HT1080 (cell line): Measurements from ENCODE around the gene RABGAP1L. TPM values are rescaled to one million over a fixed set of nuclear protein-coding genes. Genes with fewer than 3 reads are reported as not detected.
"Not testable (repeated sequence)": the region's sequence is repeated elsewhere in the genome, so short reads cannot be mapped to it uniquely, and the experiment has no call there.

Experiments
- DNase-seq: peaks from one replicate; pipeline ENCODE4 v3.0.0-alpha.2; 2015; ENCODE audit warnings: low read depth
- total RNA-seq: library from RNA; depleted of rRNA; stranded (reverse); fragments of >200 nt; shearing (Covaris generic); gene quantifications from 2 replicates; pipeline ENCODE4 v1.2.3, GENCODE V29; 2014

The RABGAP1L gene
- total RNA-seq, 1 experiment from 2014 or later: 9.1 TPM

- DNase-seq: peak; percentile 5
Observed at GRCh38 chr1:174556392-174556791, 397.1 kb downstream of the RABGAP1L start.

DNA sequence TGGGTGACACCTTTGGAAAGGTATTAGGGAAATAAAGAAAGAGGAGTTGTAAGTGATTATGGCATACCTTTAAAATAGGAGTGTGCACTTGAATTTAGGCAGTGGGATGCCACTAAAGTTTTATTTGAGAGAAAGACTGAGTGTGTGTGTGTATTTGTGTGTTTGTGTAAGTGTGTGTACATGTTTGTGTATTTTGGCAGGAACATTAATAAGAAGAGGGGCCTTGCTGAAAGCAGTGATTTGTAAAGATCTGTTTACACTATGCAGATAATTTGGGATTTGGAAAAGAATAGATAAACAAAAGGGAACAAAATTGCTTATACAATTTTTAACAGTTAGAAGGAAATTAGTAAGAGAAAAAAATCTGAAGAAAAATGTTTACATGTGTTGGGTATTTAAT, 409.2 kb downstream of the RABGAP1L start:
- DNase-seq: no peak

- DNase-seq: no peak
Observed at GRCh38 chr1:174569240-174569639, 409.9 kb downstream of the RABGAP1L start.

DNA sequence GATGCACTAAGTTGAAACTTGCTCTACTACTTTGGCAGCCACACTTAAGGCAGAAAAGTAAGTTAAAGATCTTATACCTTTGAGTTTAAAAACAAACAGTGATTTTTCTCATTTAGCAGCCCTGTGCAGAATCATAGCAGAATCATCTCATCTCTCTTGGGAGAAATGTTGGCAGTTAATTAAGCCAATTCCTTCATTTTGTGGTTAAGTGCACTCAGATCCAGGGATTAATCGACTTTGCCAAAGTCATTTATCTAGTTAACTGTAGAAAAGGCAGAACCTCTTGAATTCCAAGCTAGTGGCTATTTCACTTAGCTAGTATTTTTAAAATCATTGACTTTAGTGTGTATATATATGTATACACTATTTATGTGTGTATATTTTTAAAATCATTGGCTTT, 413.5 kb downstream of the RABGAP1L start:
- no peak for DNase-seq

GRCh38 chr1:174576120-174576519, 416.8 kb downstream of the RABGAP1L start:
- DNase-seq: not testable (repeated sequence)

GRCh38 chr1:174577681-174578080, 418.4 kb downstream of the RABGAP1L start:
- DNase-seq: no peak

DNA sequence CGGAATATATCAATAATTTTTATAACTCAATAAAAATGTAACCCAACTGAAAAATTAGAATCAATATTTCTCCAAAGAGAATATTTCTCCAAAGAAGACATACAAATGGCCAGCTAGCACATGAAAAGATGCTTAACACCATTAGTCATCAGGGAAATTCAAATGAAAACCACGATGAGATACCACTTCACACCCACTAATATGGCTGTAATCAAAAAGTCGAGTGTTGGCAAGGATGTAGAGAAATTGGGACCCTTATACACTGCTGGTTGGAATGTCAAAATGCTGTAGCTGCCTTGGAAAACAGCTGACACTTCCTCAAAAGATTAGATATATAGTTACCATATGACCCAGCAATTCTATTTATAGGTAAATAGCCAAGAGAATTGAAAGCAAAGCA, 421.5 kb downstream of the RABGAP1L start:
- no peak for DNase-seq

DNA sequence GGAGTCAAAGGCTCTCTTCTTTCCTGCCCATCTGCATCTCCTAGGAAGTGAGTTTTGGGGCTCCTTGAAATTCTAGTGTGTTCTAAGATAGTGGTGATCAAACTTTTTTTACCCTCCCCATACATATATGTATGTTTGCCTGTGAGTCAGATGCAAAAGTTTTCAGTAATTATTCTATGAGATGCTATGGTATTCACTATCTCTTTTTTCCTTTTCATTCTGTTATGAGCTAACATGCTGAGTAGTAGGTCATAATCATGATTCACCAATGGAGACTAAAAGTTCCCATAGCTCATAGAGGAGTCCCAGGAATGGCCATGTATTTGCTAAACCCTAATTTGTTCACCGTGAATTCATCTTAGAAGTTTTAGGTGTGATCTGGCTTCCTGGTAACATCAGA, 424.0 kb downstream of the RABGAP1L start:
- DNase-seq: no peak

- no peak for DNase-seq
Observed at GRCh38 chr1:174584071-174584470, 424.8 kb downstream of the RABGAP1L start.

DNA sequence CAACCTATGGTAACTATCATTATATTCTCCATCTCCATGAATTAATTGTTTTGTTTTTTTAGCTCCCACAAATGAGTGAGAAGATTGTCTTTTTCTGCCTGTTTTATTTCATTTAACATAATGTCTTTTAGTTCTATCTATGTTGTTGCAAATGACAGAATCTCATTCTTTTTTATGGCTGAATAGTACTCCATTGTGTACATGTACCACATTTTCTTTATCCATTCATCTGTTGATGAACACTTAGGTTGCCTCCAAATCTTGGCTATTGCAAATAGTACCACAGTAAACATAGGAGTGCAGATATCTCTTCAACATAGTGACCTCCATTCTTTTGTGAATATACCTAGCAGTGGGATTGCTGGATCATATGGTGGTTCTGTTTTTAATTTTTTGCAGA, 429.3 kb downstream of the RABGAP1L start:
- DNase-seq: not testable (repeated sequence)

GRCh38 chr1:174605198-174605597, 445.9 kb downstream of the RABGAP1L start:
- DNase-seq: no peak

DNA sequence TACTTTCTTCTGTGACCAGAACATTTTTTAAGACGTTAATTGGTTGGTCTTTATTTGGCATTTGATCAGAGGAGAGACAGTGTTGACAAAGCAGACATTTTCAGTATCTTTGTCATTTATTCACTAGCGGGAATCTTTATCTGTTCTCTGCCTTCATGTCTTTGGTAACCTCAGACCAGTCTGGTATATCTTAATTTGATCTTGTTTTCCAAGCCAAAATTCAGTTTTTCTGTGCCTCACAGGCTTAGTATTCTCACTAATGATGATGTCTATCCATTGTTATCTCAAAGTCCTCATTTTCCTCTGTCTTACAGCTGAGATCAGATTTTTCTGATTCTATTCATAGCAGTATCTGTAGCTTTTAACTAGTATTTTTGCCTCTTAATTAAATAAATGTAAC, 447.2 kb downstream of the RABGAP1L start:
- no peak for DNase-seq

GRCh38 chr1:174617905-174618304, 458.6 kb downstream of the RABGAP1L start:
- not testable (repeated sequence) for DNase-seq

DNA sequence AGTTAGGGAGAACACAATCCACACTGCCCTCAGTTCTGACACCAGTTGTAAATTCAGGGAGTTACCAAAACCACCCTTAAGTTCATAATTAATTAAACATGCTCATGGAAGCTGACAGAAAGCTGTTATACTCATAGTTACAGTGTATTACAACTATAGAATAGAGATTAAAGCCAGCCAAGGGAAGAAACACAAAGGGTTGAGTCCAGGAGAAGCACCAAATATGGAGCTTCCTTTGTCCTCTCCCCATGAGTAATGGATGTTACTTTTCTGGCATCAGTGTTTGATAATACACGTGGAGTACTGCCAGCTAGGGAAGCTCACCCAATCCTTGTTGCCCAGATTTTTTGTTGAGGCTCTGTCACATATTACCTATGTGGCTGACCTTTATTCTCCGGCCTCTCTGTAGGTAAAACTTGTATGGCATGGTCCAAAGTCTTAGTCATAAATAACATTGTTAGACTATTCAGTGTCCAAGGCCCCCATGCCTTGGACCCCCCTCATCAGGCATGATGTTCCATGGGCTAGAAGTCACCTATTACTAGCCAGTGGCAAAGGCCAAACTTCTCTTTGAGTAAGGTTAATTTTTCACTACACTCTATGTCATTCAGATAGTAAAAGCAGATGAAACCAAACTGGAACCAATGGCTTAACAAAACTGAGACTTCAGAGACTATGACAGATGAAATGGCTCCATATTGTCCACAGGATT, 464.2 kb downstream of the RABGAP1L start:
- no peak for DNase-seq

- peak; percentile 74 for DNase-seq
Observed at GRCh38 chr1:174626031-174627025, 467.0 kb downstream of the RABGAP1L start.

DNA sequence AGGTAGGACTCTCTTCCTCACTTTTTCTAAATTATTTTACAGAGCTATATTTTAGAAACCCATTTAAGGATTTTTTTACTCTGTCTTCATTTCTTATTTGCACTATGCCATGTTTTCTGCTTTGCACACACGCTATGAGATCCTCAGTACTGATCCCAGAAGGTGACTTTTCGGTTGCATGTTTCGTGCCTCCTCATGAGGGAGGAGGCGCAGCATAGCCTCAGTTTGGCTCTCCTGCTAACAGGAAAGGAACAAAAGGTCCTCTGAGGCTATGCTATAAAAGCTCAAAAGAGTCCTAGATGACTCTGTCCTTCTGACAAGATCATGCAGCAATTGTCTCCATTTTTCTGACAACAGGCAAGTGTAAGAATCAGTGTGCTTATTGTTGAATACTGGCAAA, 478.2 kb downstream of the RABGAP1L start:
- no peak for DNase-seq

- DNase-seq: no peak
Observed at GRCh38 chr1:174639461-174639860, 480.1 kb downstream of the RABGAP1L start.

DNA sequence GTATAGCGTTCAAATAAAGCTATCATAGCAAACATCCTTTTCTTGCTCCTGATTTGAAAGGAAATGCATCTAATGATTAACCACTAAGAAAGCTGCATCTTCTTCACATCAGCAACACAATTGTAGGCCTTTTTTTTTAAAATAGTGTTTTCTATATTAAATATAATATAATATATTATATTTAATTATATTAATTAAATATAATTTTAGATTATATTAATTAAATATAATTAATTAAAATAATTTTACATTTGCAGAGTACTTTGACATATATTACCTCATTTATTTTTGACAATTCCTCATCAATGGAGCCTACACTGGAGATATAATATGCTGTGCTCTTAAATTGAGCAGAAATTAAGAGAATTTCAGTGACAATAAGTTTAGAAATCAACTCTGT, 481.5 kb downstream of the RABGAP1L start:
- DNase-seq: no peak

DNA sequence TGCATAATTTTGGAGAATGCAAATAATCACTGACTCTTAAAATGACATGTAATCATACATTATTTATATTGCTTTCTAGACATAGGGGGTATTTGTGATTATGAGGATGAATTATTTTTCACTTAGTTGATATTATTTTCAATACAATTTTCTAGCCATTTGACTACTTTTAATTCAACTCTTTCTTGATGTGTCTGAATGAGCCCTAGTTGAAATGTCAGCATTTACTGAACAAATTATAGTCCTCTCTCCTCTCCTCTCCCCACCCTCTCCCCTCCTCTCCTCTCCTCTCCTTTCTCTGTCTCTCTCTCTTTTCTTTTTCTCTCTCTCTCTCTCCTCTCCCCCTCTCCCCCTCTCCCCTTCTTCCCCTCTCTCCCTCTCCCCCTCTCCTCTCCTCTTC, 483.1 kb downstream of the RABGAP1L start:
- DNase-seq: no peak

DNA sequence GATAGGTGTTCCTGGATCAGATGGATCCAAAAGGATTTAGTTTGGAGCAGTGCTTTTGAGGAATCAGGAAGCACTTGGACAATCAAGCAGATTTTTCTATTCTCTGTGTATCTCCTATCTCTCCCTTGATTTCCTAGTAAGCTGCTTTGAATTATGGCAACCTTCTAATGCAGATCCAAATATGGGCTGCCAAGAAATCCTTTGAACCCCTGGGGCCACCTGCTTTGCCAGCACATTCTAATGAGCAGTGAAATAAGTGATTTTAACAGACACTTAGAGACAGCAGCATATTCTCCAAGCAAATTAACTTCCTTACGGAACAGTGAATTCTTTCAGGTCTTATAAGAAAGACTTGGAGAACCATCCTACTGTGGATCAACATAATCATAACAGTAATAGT, 483.9 kb downstream of the RABGAP1L start:
- no peak for DNase-seq

- DNase-seq: not testable (repeated sequence)
Observed at GRCh38 chr1:174649572-174649971, 490.3 kb downstream of the RABGAP1L start.

GRCh38 chr1:174652569-174653280, 493.4 kb downstream of the RABGAP1L start:
- no peak for DNase-seq
